Measurements from ENCODE around the gene BCAS1.

BCAS1 gene

GRCh38 chr20:53950578-53950977, 119.8 kb downstream of the BCAS1 start:
- no peak overlapping the region for H3K4me3 ChIP-seq (replicated peaks; ENCODE audit: insufficient read depth, low read length)
- no peak for DNase-seq (ENCODE audit: low read depth in 1 of 2, low spot score in 1 of 2)
- no peak overlapping the region for H3K27ac ChIP-seq (replicated peaks)
- TF ChIP-seq REST (IDR thresholded peaks at IDR 0.05; ENCODE audit: insufficient replicate concordance, low read depth) (no peak), CTCF (IDR thresholded peaks at IDR 0.05; ENCODE audit: insufficient read depth, low read length) (no peak), SPI1 (IDR thresholded peaks at IDR 0.05; ENCODE audit: borderline replicate concordance, low read depth) (no peak), GABPA (IDR thresholded peaks at IDR 0.05; ENCODE audit: low read depth) (no peak), POLR2AphosphoS5 (IDR thresholded peaks at IDR 0.05; ENCODE audit: low read depth) (no peak)
- no peaks in the 10 kb centered on the region for H3K27me3 ChIP-seq (ENCODE audit: insufficient read depth, poor library complexity, severe bottlenecking)

GRCh38 chr20:53950031-53950430, 120.4 kb downstream of the BCAS1 start:
- DNase-seq (ENCODE audit: low read depth in 1 of 2, low spot score in 1 of 2) = no peak
- no peak overlapping the region for H3K4me3 ChIP-seq (replicated peaks; ENCODE audit: insufficient read depth, low read length)
- no peaks in the 10 kb centered on the region for H3K27me3 ChIP-seq (ENCODE audit: insufficient read depth, poor library complexity, severe bottlenecking)
- TF ChIP-seq POLR2AphosphoS5 (IDR thresholded peaks at IDR 0.05; ENCODE audit: low read depth) (no peak), GABPA (IDR thresholded peaks at IDR 0.05; ENCODE audit: low read depth) (no peak), CTCF (IDR thresholded peaks at IDR 0.05; ENCODE audit: insufficient read depth, low read length) (no peak), REST (IDR thresholded peaks at IDR 0.05; ENCODE audit: insufficient replicate concordance, low read depth) (no peak), SPI1 (IDR thresholded peaks at IDR 0.05; ENCODE audit: borderline replicate concordance, low read depth) (no peak)
- no peak overlapping the region for H3K27ac ChIP-seq (replicated peaks)

GRCh38 chr20:53949319-53949839, 121.0 kb downstream of the BCAS1 start:
- peak in 1 of 2 experiments; percentile 69 for DNase-seq (ENCODE audit: low read depth in 1 of 2, low spot score in 1 of 2)
- TF ChIP-seq GABPA (IDR thresholded peaks at IDR 0.05; ENCODE audit: low read depth) = no peak
- no peak for TF ChIP-seq SPI1 (IDR thresholded peaks at IDR 0.05; ENCODE audit: borderline replicate concordance, low read depth)
- TF ChIP-seq POLR2AphosphoS5 (IDR thresholded peaks at IDR 0.05; ENCODE audit: low read depth) = 0 out of 2 replicates have a peak, but pooled peaks have one; percentile 27
- TF ChIP-seq REST (IDR thresholded peaks at IDR 0.05; ENCODE audit: insufficient replicate concordance, low read depth) = no peak
- Histone ChIP-seq H3K4me3 (replicated peaks; ENCODE audit: insufficient read depth, low read length) (no peak overlapping the region), H3K27ac (replicated peaks) (no peak overlapping the region), H3K27me3 (ENCODE audit: insufficient read depth, poor library complexity, severe bottlenecking) (no peaks in the 10 kb centered on the region)
